HG02981 (cell line): ENCODE measurements around the gene TES.
"Not testable (repeated sequence)": the region's sequence is repeated elsewhere in the genome, so short reads cannot be mapped to it uniquely, and the experiment has no call there.

ENCODE experiments used
- ATAC-seq: cut with Tn5 transposase; IDR thresholded peaks from one replicate; pipeline ENCODE4 v1.9.1; 2021; ENCODE audit warnings: mild to moderate bottlenecking, moderate library complexity; ENCODE audit not compliant: unreplicated experiment

Gene TES, protein sequence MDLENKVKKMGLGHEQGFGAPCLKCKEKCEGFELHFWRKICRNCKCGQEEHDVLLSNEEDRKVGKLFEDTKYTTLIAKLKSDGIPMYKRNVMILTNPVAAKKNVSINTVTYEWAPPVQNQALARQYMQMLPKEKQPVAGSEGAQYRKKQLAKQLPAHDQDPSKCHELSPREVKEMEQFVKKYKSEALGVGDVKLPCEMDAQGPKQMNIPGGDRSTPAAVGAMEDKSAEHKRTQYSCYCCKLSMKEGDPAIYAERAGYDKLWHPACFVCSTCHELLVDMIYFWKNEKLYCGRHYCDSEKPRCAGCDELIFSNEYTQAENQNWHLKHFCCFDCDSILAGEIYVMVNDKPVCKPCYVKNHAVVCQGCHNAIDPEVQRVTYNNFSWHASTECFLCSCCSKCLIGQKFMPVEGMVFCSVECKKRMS

GRCh38 chr7:116210345-116211005, at the start of gene TES:
Gene TES (plus strand): TSS chr7:116210539. CDS start chr7:116210708, 169 bp downstream.
- peak; percentile 86 for ATAC-seq

DNA sequence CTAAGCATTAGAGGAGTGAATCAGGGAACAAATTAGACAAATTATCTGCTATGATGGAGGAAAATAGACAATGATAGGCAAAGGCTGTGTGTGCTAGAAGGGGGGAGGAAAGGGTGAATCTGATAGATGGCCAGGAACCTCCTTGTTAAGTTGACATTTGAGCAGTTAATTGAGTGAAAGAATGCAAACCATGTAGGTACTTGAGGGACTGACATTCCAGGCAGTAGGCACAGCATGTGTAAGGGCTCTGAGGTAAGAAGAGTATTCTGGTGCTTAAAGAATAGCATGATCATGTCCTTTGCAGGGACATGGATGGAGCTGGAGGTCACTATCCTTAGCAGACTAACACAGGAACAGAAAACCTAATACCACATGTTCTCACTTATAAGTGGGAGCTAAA, 48.6 kb upstream of the TES start:
- ATAC-seq = no peak

- ATAC-seq = peak; percentile 29
Measured at GRCh38 chr7:116162254-116162653, 48.1 kb upstream of the TES start.

- ATAC-seq = no peak
Measured at GRCh38 chr7:116162992-116163391, 47.3 kb upstream of the TES start.

- ATAC-seq = no peak
Measured at GRCh38 chr7:116164552-116165306, 45.6 kb upstream of the TES start.

GRCh38 chr7:116165717-116166116, 44.6 kb upstream of the TES start:
- peak; percentile 81 for ATAC-seq

GRCh38 chr7:116166156-116166555, 44.2 kb upstream of the TES start:
- ATAC-seq = no peak

DNA sequence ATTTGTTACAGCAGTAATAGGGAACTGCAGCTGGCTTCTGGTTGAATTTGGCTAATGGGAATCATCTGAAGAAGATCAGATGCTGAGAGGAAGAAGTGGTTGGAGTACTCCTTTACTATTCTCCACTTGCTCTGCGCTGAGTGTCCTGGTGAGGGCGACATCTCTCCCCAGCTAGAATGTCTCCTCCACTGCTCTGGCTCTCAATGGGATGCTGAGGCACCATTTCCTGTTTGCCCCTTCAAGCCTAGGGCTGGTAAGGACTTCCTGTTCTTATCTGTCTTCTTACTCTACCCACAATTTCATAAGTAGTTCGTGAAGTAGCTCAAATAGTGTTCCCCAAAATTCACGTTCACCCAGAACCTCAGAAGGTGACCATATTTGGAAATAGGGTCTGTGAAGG, 43.2 kb upstream of the TES start:
- no peak for ATAC-seq

GRCh38 chr7:116169060-116169459, 41.3 kb upstream of the TES start:
- ATAC-seq = no peak

DNA sequence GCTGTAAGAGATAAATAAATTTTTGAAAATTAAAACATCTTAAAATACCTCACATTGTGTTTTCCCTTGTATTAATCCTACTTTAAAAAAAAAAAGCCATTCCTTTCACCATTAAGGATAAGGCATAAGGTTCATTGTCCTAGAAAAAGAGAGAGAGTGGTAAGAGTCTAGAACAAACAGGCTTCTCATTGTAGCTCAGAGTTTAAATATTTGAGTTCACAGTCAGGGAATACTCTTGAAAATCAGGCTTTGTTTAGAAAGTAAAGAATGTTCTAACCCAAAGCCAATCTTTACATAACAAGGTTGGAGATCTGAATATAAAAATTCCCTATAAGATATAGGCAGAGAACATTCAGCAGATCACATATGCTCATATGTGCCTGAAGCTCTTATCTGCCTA, 40.2 kb upstream of the TES start:
- ATAC-seq = no peak

GRCh38 chr7:116171094-116171493, 39.2 kb upstream of the TES start:
- ATAC-seq = no peak

DNA sequence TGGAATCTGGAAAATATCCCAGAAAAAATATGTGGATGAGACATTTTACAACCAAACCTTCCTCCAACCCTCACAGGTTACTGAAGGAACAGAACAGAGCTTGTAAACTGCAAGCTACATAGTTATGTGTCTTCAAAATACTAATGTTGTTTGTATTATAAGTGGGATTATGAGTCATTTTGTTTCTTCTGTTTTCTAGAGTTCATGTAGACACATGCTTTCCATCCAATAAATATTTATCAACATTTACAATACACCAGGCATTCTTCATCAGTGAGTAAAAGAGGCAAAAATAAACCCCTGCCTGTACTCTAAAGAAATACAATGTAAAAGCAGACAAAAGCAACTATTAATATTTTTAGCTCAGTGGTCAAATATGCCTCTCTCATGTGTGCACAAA, 38.0 kb upstream of the TES start:
- ATAC-seq = no peak

GRCh38 chr7:116173051-116174028, 37.0 kb upstream of the TES start:
- peak; percentile 49 for ATAC-seq

GRCh38 chr7:116175095-116175494, 35.2 kb upstream of the TES start:
- ATAC-seq = not testable (repeated sequence)

DNA sequence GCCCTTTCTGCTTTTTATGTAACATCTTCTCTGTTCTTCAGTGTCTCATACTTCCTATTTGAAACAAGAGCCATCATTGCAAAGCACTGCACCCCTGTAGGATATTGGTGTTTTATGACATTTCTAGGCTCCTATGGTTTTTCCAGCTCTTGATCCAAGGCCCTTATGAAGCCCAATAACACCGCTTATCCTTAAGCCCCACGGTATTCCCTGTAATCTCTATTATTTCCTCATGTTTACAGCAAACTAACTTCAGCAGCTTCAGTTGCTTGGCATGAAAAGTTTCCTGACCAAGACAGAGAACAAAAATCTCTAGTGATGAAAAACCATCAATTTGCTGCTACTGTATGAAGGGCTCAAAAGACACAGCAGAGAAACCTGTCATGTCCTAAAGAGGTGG, 34.1 kb upstream of the TES start:
- ATAC-seq = no peak

- ATAC-seq = no peak
Measured at GRCh38 chr7:116177009-116177408, 33.3 kb upstream of the TES start.

GRCh38 chr7:116180302-116180701, 30.0 kb upstream of the TES start:
- peak; percentile 85 for ATAC-seq

DNA sequence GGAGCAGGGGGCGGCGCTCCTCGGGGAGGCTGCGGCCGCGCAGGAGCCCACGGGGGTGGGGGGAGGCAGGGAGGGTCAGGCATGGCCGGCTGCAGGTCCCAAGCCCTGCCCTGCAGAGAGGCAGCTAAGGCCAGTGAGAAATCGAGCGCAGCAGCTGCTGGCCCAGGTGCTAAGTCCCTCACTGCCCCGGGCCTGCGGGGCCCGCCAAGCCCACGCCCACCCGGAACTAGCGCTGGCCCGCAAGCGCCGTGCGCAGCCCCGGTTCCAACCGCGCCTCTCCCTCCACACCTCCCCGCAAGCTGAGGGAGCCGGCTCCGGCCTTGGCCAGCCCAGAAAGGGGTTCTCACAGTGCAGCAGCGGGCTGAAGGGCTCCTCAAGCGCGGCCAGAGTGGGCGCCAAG, 28.3 kb upstream of the TES start:
- no peak for ATAC-seq

DNA sequence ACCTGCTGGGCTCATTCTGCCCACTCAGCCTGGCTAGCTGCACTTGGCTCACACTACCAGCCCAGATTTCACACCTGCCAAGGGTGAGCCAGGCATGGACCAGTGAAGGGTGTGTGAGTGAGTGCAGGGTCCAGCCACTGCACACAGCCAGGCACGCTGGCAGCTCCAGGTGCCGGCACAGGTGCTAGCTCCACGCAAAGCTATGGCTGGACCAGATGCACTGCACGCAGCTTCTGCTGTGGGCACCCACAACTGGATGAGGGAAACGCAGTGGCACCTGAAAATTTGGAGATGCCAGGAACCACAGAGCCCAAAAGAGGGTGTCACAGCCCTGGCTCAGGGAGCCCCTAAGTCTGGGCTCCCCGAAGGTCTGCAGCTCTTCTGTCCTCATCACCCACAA, 24.9 kb upstream of the TES start:
- ATAC-seq = no peak

DNA sequence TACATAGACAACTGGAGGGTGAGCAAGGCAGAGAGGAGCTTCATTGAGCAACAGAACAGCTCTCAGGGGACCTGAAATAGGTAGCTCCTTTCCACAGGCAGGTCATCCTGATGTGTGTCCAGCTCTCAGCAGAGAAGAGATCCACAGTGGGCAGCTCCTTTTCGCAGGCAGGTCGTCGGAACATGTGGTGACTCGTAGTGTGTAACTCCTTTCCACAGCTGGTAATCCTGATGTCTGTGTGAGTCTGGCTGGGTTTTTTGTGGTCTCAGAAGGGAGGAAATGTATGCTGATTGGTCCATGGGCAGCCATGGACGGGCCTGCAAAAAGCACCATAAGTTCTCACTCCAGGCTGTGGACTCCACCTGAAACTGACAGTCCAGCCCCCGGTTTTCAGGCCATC, 24.4 kb upstream of the TES start:
- no peak for ATAC-seq

DNA sequence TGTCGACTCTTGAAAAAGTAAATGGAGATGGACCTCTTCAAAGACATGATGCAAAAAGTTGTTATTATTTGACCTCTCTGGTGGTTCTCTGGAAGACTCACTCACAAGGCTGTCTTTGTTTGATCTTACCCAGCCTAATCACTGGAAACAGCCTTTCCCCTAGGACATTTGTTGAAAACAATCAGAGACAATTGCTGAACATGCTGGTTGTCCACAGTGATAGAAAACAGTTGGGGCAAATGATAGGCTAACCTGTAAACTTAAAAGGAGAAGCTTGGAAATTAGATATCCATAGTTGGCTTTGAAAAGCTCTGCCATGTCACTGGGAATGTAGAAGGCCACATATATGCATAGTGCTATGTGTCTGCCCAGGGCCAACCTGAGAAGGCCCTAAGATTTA, 22.9 kb upstream of the TES start:
- ATAC-seq = no peak
